ENCODE measurements around the gene FGGY.
"Not testable (repeated sequence)": the region's sequence is repeated elsewhere in the genome, so short reads cannot be mapped to it uniquely, and the experiment has no call there.

FGGY gene

GRCh38 chr1:59707178-59707791, 410.4 kb downstream of the FGGY start:
- DNase-seq (ENCODE audit: insufficient read length, low spot score) (peak; percentile 61), FAIRE-seq (peak; percentile 86)
- no peak for TF ChIP-seq POLR2A (IDR thresholded peaks at IDR 0.05; ENCODE audit: low read depth, low read length)

GRCh38 chr1:59709333-59709732, 412.4 kb downstream of the FGGY start:
- no peak for DNase-seq (ENCODE audit: insufficient read length, low spot score)
- TF ChIP-seq POLR2A (IDR thresholded peaks at IDR 0.05; ENCODE audit: low read depth, low read length), result no peak
- no peak for FAIRE-seq

GRCh38 chr1:59710920-59711319, 414.0 kb downstream of the FGGY start:
- not testable (repeated sequence) for DNase-seq (ENCODE audit: insufficient read length, low spot score); FAIRE-seq

- no peak for TF ChIP-seq POLR2A (IDR thresholded peaks at IDR 0.05; ENCODE audit: low read depth, low read length)
- no peak for DNase-seq (ENCODE audit: insufficient read length, low spot score)
- FAIRE-seq, result no peak
Measured at GRCh38 chr1:59714219-59714618, 417.3 kb downstream of the FGGY start.

- FAIRE-seq (no peak), DNase-seq (ENCODE audit: insufficient read length, low spot score) (no peak)
- no peak for TF ChIP-seq POLR2A (IDR thresholded peaks at IDR 0.05; ENCODE audit: low read depth, low read length)
Measured at GRCh38 chr1:59714966-59715365, 418.1 kb downstream of the FGGY start.

- TF ChIP-seq POLR2A (IDR thresholded peaks at IDR 0.05; ENCODE audit: low read depth, low read length), result no peak
- DNase-seq (ENCODE audit: insufficient read length, low spot score) (no peak), FAIRE-seq (no peak)
Measured at GRCh38 chr1:59716832-59717231, 419.9 kb downstream of the FGGY start.

- no peak for TF ChIP-seq POLR2A (IDR thresholded peaks at IDR 0.05; ENCODE audit: low read depth, low read length)
- DNase-seq (ENCODE audit: insufficient read length, low spot score) (no peak), FAIRE-seq (peak; percentile 69)
Measured at GRCh38 chr1:59718064-59718988, 421.4 kb downstream of the FGGY start.

GRCh38 chr1:59718989-59719360, 422.1 kb downstream of the FGGY start:
- FAIRE-seq (no peak), DNase-seq (ENCODE audit: insufficient read length, low spot score) (no peak)
- TF ChIP-seq POLR2A (IDR thresholded peaks at IDR 0.05; ENCODE audit: low read depth, low read length), result no peak

GRCh38 chr1:59720326-59721115, 423.6 kb downstream of the FGGY start:
- FAIRE-seq, result no peak
- TF ChIP-seq POLR2A (IDR thresholded peaks at IDR 0.05; ENCODE audit: low read depth, low read length), result no peak
- DNase-seq (ENCODE audit: insufficient read length, low spot score), result no peak

- no peak for FAIRE-seq
- no peak for TF ChIP-seq POLR2A (IDR thresholded peaks at IDR 0.05; ENCODE audit: low read depth, low read length)
- DNase-seq (ENCODE audit: insufficient read length, low spot score), result no peak
Measured at GRCh38 chr1:59730302-59730701, 433.4 kb downstream of the FGGY start.

- peak; percentile 61 for DNase-seq (ENCODE audit: insufficient read length, low spot score)
- TF ChIP-seq POLR2A (IDR thresholded peaks at IDR 0.05; ENCODE audit: low read depth, low read length), result no peak
Measured at GRCh38 chr1:59730759-59731478, 434.0 kb downstream of the FGGY start.

GRCh38 chr1:59731591-59731990, 434.7 kb downstream of the FGGY start:
- no peak for DNase-seq (ENCODE audit: insufficient read length, low spot score)
- FAIRE-seq, result no peak
- TF ChIP-seq POLR2A (IDR thresholded peaks at IDR 0.05; ENCODE audit: low read depth, low read length), result no peak

More at GRCh38 chr1:59730759-59731478, 434.0 kb downstream of the FGGY start:
- FAIRE-seq, result peak; percentile 96

GRCh38 chr1:59732214-59732955, 435.5 kb downstream of the FGGY start:
- DNase-seq (ENCODE audit: insufficient read length, low spot score), result no peak
- FAIRE-seq, result no peak
- no peak for TF ChIP-seq POLR2A (IDR thresholded peaks at IDR 0.05; ENCODE audit: low read depth, low read length)
